Liver (tissue), 9 donors: Measurements from ENCODE around the gene KIAA0586. TPM values are rescaled to one million over a fixed set of nuclear protein-coding genes. Genes with fewer than 3 reads are reported as not detected.
"Not testable (repeated sequence)": the region's sequence is repeated elsewhere in the genome, so short reads cannot be mapped to it uniquely, and the experiment has no call there.

Experiments used
- DNase-seq: peaks from one replicate; pipeline ENCODE4 v3.0.0-alpha.2; 2017; ENCODE audit warnings: low spot score
- H3K27ac ChIP-seq, 2 donors: one replicate each; pipeline ENCODE4 v1.7.0; 2013; ENCODE audit warnings: inconsistent platforms in 2 of 2, low read length in 2 of 2, control low read depth in 1 of 2, low read depth in 1 of 2, mild to moderate bottlenecking in 1 of 2
- H3K27me3 ChIP-seq, 4 donors: one replicate each; pipeline versions ENCODE4 v1.6.1 to v1.7.0; 2013; ENCODE audit warnings: low read length in 3 of 4, inconsistent platforms in 1 of 4, mild to moderate bottlenecking in 1 of 4, moderate library complexity in 1 of 4; ENCODE audit not compliant: control insufficient read depth in 4 of 4, insufficient read depth in 4 of 4
- H3K36me3 ChIP-seq, 4 donors: one replicate each; pipeline versions ENCODE4 v1.6.1 to v1.7.0; 2013; ENCODE audit warnings: low read length in 3 of 4, mild to moderate bottlenecking in 3 of 4, low read depth in 1 of 4, moderate library complexity in 1 of 4; ENCODE audit not compliant: control insufficient read depth in 4 of 4, insufficient read depth in 3 of 4
- H3K4me1 ChIP-seq, 4 donors: one replicate each; pipeline versions ENCODE4 v1.6.1 to v1.7.0; 2013; ENCODE audit warnings: low read length in 3 of 4, mild to moderate bottlenecking in 3 of 4, moderate library complexity in 1 of 4; ENCODE audit not compliant: control insufficient read depth in 4 of 4, insufficient read depth in 4 of 4
- H3K4me3 ChIP-seq, 3 donors: one replicate each; pipeline versions ENCODE4 v1.6.1 to v1.7.0; 2013; ENCODE audit warnings: low read length in 3 of 3, control low read depth in 1 of 3, low read depth in 1 of 3, mild to moderate bottlenecking in 1 of 3
- H3K9ac ChIP-seq, 2 donors: one replicate each; pipeline ENCODE4 v1.7.0; 2013; ENCODE audit warnings: low read length in 2 of 2, mild to moderate bottlenecking in 2 of 2, moderate library complexity in 2 of 2, control low read depth in 1 of 2, low read depth in 1 of 2
- H3K9me3 ChIP-seq, 4 donors: one replicate each; pipeline versions ENCODE4 v1.6.1 to v1.7.0; 2013; ENCODE audit warnings: low read length in 3 of 4; ENCODE audit not compliant: control insufficient read depth in 4 of 4
- FOXA1 ChIP-seq: IDR thresholded peaks from 2 replicates; pipeline ENCODE4 v1.6.1; 2016; ENCODE audit warnings: antibody characterized with exemption
- FOXA2 ChIP-seq: IDR thresholded peaks from 2 replicates; pipeline ENCODE4 v1.6.1; 2016; ENCODE audit warnings: antibody characterized with exemption
- GABPA ChIP-seq, 2 donors: IDR thresholded peaks in 1 of 2; conservative IDR thresholded peaks in 1 of 2; 2 replicates each; pipeline ENCODE4 v1.6.1; 2016; ENCODE audit warnings: antibody characterized with exemption in 2 of 2, mild to moderate bottlenecking in 1 of 2, moderate library complexity in 1 of 2
- HNF4A ChIP-seq, 2 donors: conservative IDR thresholded peaks; 2 replicates each; pipeline ENCODE4 v1.6.1; 2016; ENCODE audit warnings: antibody characterized with exemption in 2 of 2, mild to moderate bottlenecking in 2 of 2
- JUND ChIP-seq, 2 donors: IDR thresholded peaks; 2 replicates each; pipeline ENCODE4 v1.6.1; 2016; ENCODE audit warnings: antibody characterized with exemption in 2 of 2
- NR2F2 ChIP-seq: IDR thresholded peaks from 2 replicates; pipeline ENCODE4 v1.6.1; 2016; ENCODE audit warnings: antibody characterized with exemption
- RAD21 ChIP-seq, 2 donors: IDR thresholded peaks; 2 replicates each; pipeline ENCODE4 v1.6.1; 2016; ENCODE audit warnings: antibody characterized with exemption in 2 of 2, mild to moderate bottlenecking in 2 of 2
- RXRA ChIP-seq, 2 donors: IDR thresholded peaks; 2 replicates each; pipeline ENCODE4 v1.6.1; 2017 to 2018; ENCODE audit warnings: antibody characterized with exemption in 2 of 2, mild to moderate bottlenecking in 1 of 2
- SP1 ChIP-seq: IDR thresholded peaks from 2 replicates; pipeline ENCODE4 v1.6.1; 2018; ENCODE audit warnings: antibody characterized with exemption, mild to moderate bottlenecking
- TAF1 ChIP-seq: conservative IDR thresholded peaks from 2 replicates; pipeline ENCODE4 v1.6.1; 2016; ENCODE audit warnings: antibody characterized with exemption, mild to moderate bottlenecking
- YY1 ChIP-seq: IDR thresholded peaks from 2 replicates; pipeline ENCODE4 v1.6.1; 2016; ENCODE audit warnings: antibody characterized with exemption, mild to moderate bottlenecking
- WGBS: extraction: QIAGEN DNeasy Blood & Tissue Kit; methylation state at CpG from one replicate; pipeline ENCODE4 v1.1.7; 2013; 5-methylcytosine and 5-hydroxymethylcytosine counted together
- polyA plus RNA-seq, 2 donors: library from polyadenylated mRNA; stranded (reverse) in 1 of 2; unstranded in 1 of 2; fragments of 200-250 nt in 1 of 2; fragments of >200 nt in 1 of 2; fragmentation: Nextera tagmentation in 1 of 2; extraction: Ambion mirVana in 1 of 2; gene quantifications; one replicate each; pipeline versions ENCODE4 v1.2.1 to v1.2.3, GENCODE V29; 2013 to 2015
- total RNA-seq, 2 donors: library from RNA; depleted of rRNA; stranded (reverse); fragments of >200 nt; gene quantifications; one replicate each; pipeline ENCODE4 v1.2.3, GENCODE V29; 2014
- TF ChIP-seq, protein P1 (sequence below): IDR thresholded peaks from 2 replicates; pipeline ENCODE4 v1.6.1; 2016; ENCODE audit warnings: antibody characterized with exemption
- TF ChIP-seq, protein P2 (sequence below): IDR thresholded peaks from 2 replicates; pipeline ENCODE4 v1.6.1; 2016; ENCODE audit warnings: antibody characterized with exemption
- TF ChIP-seq, protein P3 (sequence below): fragments of 150-350 bp; IDR thresholded peaks from 2 replicates; pipeline ENCODE4 v1.5.1; 2017; ENCODE audit warnings: improper control_type of control experiment, low read depth, low read length; ENCODE audit not compliant: missing input control
- TF ChIP-seq, protein P4 (sequence below): IDR thresholded peaks from 2 replicates; pipeline ENCODE4 v1.6.1; 2016; ENCODE audit warnings: antibody characterized with exemption
- TF ChIP-seq, protein P5 (sequence below): IDR thresholded peaks from 2 replicates; pipeline ENCODE4 v1.6.1; 2016; ENCODE audit warnings: antibody characterized with exemption, mild to moderate bottlenecking
- donor health status: healthy.
- donor health status: healthy.
- donor health status: healthy.
- donor health status: healthy.
- donor health status: healthy.

The KIAA0586 gene
- total and polyA plus RNA-seq, 4 donors: 3.6 to 18.2 (median 7.8) TPM

DNA sequence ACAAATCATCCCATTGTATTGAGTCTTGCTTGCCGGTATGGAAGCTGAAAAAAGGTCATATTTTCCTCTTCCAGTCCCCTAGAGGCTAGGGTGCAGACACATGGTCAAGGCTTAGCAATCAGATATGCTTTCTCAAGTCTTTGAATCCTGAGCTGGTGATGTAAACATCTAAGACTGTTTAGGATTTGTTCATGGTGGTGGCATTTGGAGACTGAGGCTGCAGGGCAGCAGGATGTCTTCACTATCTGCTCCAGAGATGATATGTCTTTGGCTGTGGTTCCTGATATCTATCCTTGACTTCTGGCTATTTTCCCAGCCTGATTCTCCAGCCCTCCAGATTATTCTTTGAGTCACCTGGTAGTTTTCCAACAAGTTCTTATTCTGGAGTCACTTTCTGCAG is 159.8 kb downstream of the KIAA0586 start:
- WGBS: 82% methylated on average over 1 of the region's 1 CpG
- DNase-seq: no peak
- H3K9me3 ChIP-seq: no peaks in the 10 kb centered on the region
- no peaks in the 10 kb centered on the region for H3K27me3 ChIP-seq
- no peak overlapping the region for H3K27ac ChIP-seq
- H3K9ac ChIP-seq: no peak overlapping the region
- no peaks in the 10 kb centered on the region for H3K36me3 ChIP-seq
- no peak overlapping the region for H3K4me3 ChIP-seq
- H3K4me1 ChIP-seq: no peaks in the 10 kb centered on the region
- TF ChIP-seq FOXA2: no peak
- no peak for TF ChIP-seq YY1
- no peak for TF ChIP-seq SP1
- no peak for TF ChIP-seq TAF1
- TF ChIP-seq NR2F2: no peak
- TF ChIP-seq, protein P1, sequence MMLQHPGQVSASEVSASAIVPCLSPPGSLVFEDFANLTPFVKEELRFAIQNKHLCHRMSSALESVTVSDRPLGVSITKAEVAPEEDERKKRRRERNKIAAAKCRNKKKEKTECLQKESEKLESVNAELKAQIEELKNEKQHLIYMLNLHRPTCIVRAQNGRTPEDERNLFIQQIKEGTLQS: no peak
- TF ChIP-seq, protein P2, sequence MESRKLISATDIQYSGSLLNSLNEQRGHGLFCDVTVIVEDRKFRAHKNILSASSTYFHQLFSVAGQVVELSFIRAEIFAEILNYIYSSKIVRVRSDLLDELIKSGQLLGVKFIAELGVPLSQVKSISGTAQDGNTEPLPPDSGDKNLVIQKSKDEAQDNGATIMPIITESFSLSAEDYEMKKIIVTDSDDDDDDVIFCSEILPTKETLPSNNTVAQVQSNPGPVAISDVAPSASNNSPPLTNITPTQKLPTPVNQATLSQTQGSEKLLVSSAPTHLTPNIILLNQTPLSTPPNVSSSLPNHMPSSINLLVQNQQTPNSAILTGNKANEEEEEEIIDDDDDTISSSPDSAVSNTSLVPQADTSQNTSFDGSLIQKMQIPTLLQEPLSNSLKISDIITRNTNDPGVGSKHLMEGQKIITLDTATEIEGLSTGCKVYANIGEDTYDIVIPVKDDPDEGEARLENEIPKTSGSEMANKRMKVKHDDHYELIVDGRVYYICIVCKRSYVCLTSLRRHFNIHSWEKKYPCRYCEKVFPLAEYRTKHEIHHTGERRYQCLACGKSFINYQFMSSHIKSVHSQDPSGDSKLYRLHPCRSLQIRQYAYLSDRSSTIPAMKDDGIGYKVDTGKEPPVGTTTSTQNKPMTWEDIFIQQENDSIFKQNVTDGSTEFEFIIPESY: no peak
- TF ChIP-seq, protein P3, sequence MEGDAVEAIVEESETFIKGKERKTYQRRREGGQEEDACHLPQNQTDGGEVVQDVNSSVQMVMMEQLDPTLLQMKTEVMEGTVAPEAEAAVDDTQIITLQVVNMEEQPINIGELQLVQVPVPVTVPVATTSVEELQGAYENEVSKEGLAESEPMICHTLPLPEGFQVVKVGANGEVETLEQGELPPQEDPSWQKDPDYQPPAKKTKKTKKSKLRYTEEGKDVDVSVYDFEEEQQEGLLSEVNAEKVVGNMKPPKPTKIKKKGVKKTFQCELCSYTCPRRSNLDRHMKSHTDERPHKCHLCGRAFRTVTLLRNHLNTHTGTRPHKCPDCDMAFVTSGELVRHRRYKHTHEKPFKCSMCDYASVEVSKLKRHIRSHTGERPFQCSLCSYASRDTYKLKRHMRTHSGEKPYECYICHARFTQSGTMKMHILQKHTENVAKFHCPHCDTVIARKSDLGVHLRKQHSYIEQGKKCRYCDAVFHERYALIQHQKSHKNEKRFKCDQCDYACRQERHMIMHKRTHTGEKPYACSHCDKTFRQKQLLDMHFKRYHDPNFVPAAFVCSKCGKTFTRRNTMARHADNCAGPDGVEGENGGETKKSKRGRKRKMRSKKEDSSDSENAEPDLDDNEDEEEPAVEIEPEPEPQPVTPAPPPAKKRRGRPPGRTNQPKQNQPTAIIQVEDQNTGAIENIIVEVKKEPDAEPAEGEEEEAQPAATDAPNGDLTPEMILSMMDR: no peak
- no peak for TF ChIP-seq HNF4A (conservative IDR thresholded peaks at IDR 0.05)
- TF ChIP-seq, protein P4, sequence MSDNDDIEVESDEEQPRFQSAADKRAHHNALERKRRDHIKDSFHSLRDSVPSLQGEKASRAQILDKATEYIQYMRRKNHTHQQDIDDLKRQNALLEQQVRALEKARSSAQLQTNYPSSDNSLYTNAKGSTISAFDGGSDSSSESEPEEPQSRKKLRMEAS: no peak
- no peak for TF ChIP-seq RAD21 (IDR thresholded peaks at IDR 0.05)
- TF ChIP-seq GABPA (IDR thresholded peaks at IDR 0.05 in 1 of 2, conservative IDR thresholded peaks at IDR 0.05 in 1 of 2): no peak
- no peak for TF ChIP-seq JUND (IDR thresholded peaks at IDR 0.05)
- no peak for TF ChIP-seq FOXA1

DNA sequence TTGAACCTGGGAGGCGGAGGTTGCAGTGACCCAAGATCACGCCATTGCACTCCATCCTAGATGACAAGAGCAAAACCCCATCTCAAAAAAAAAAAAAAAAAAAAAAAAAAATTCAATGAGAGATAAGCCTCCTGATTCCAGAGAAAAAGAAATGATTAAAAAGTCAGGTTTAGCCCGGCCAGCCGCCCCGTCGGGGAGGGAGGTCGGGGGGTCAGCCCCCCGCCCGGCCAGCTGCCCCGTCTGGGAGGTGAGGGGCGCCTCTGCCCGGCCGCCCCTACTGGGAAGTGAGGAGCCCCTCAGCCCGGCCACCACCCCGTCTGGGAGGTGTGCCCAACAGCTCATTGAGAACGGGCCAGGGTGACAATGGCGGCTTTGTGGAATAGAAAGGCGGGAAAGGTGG is 160.8 kb downstream of the KIAA0586 start:
- not testable (repeated sequence) for H3K27me3 ChIP-seq, H3K4me3 ChIP-seq, H3K27ac ChIP-seq

DNA sequence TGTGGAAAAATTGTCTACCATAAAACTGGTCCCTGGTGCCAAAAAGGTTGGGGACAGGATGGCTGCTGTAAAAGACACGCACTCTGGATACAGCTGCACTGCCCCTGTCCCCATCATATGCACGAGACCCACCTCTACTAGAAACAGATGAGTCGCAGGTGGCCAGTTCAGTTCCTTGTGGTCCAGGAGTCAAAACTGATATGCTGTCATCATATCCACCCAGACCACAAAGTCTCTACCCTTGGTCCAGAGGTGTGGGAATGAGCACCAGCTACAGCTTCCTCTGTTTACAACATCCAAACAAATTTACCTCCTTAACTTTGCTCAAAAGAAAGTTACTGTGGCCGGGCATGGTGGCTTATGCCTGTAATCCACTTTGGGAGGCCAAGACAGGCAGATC is 166.5 kb downstream of the KIAA0586 start:
- H3K9me3 ChIP-seq: no peaks in the 10 kb centered on the region
- WGBS: 91% methylated on average over 4 of the region's 4 CpGs

More for the DNA sequence above, 160.8 kb downstream of the KIAA0586 start:
- not testable (repeated sequence) for DNase-seq, H3K9me3 ChIP-seq, H3K36me3 ChIP-seq, H3K4me1 ChIP-seq, H3K9ac ChIP-seq
- 94% methylated on average over 18 of the region's 18 CpGs for WGBS

More for the DNA sequence above, 166.5 kb downstream of the KIAA0586 start:
- TF ChIP-seq RXRA (IDR thresholded peaks at IDR 0.05): no peak
- TF ChIP-seq GABPA (IDR thresholded peaks at IDR 0.05 in 1 of 2, conservative IDR thresholded peaks at IDR 0.05 in 1 of 2): no peak
- TF ChIP-seq, protein P5, sequence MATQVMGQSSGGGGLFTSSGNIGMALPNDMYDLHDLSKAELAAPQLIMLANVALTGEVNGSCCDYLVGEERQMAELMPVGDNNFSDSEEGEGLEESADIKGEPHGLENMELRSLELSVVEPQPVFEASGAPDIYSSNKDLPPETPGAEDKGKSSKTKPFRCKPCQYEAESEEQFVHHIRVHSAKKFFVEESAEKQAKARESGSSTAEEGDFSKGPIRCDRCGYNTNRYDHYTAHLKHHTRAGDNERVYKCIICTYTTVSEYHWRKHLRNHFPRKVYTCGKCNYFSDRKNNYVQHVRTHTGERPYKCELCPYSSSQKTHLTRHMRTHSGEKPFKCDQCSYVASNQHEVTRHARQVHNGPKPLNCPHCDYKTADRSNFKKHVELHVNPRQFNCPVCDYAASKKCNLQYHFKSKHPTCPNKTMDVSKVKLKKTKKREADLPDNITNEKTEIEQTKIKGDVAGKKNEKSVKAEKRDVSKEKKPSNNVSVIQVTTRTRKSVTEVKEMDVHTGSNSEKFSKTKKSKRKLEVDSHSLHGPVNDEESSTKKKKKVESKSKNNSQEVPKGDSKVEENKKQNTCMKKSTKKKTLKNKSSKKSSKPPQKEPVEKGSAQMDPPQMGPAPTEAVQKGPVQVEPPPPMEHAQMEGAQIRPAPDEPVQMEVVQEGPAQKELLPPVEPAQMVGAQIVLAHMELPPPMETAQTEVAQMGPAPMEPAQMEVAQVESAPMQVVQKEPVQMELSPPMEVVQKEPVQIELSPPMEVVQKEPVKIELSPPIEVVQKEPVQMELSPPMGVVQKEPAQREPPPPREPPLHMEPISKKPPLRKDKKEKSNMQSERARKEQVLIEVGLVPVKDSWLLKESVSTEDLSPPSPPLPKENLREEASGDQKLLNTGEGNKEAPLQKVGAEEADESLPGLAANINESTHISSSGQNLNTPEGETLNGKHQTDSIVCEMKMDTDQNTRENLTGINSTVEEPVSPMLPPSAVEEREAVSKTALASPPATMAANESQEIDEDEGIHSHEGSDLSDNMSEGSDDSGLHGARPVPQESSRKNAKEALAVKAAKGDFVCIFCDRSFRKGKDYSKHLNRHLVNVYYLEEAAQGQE: no peak
- TF ChIP-seq, protein P4: no peak
- no peak for TF ChIP-seq FOXA2
- TF ChIP-seq, protein P1: no peak
- no peak for TF ChIP-seq SP1
- Histone ChIP-seq H3K4me3 (no peak overlapping the region), H3K36me3 (no peaks in the 10 kb centered on the region), H3K4me1 (no peaks in the 10 kb centered on the region), H3K27me3 (no peaks in the 10 kb centered on the region), H3K9ac (no peak overlapping the region), H3K27ac (no peak overlapping the region)
- no peak for DNase-seq
